Vagina (tissue), 2 donors: ENCODE measurements around the gene FER1L5.

Experiments
- CTCF ChIP-seq, 3 experiments: fragments of 450-650 bp in 2 of 3; fragments of 200-600 bp in 1 of 3; sonication (generic) in 1 of 3; IDR thresholded peaks; one replicate each; pipeline ENCODE4 v1.5.1; 2017 to 2019; ENCODE audit warnings: antibody characterized with exemption in 3 of 3, mild to moderate bottlenecking in 2 of 3, moderate library complexity in 2 of 3
- POLR2A ChIP-seq, 2 donors: fragments of 450-650 bp; IDR thresholded peaks; one replicate each; pipeline ENCODE4 v1.6.1; 2017; ENCODE audit warnings: antibody characterized with exemption in 2 of 2, mild to moderate bottlenecking in 2 of 2, moderate library complexity in 2 of 2
- POLR2AphosphoS5 ChIP-seq, 2 donors: sonication (generic); formaldehyde crosslinking; IDR thresholded peaks; one replicate each; pipeline ENCODE4 v1.9.0; 2017; ENCODE audit warnings: antibody characterized with exemption in 2 of 2, mild to moderate bottlenecking in 2 of 2, low read depth in 1 of 2; ENCODE audit not compliant: insufficient read depth in 1 of 2

GRCh38 chr2:96734880-96735583 is 92.5 kb downstream of the FER1L5 start:
- TF ChIP-seq POLR2A (IDR thresholded peaks at IDR 0.05): no peak
- TF ChIP-seq POLR2AphosphoS5 (IDR thresholded peaks at IDR 0.05; ENCODE audit: insufficient read depth in 1 of 2, low read depth in 1 of 2): no peak
- no peak for TF ChIP-seq CTCF (IDR thresholded peaks at IDR 0.05)
